Measurements from ENCODE around the gene ACYP2.
"Not testable (repeated sequence)": the region's sequence is repeated elsewhere in the genome, so short reads cannot be mapped to it uniquely, and the experiment has no call there.

Gene ACYP2

DNA sequence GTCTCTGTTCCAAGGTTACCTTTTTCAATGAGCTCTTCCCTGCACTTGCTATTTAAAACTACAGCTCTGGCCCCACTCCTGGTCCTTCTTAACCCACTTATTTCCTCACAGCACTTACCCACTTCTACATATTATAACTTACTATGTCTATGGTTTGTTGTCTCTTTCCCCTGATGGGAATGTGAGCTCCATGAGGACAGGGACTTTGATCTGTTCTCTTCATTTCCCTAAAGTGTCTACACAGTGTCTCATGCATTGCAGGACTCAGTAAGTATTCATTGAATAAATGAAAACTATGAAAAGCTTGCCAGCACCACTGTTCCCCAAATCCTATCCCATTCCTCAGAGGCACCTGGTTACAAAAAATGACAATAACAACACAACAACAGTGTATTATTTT is 18.3 kb upstream of the ACYP2 start:
- DNase-seq (ENCODE audit: low spot score), result no peak

DNA sequence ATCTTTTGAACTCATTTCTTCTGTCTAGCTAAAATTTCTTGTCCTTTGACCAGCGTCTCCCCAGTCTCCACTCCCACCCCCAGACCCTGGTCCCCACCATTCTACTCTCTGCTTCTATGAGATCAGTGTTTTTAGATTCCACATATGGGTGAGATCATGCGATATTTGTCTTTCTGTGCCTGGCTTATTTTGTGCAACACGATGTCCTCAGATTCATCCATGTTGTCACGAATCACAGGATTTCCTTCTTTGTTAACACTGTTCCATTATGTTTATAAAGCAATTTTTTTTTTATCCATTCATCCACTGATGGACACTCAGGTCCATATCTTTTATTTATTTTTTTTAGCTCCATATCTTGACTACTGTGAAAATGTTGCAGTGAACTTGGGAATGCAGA is 16.0 kb upstream of the ACYP2 start:
- no peak for DNase-seq (ENCODE audit: low spot score)

DNA sequence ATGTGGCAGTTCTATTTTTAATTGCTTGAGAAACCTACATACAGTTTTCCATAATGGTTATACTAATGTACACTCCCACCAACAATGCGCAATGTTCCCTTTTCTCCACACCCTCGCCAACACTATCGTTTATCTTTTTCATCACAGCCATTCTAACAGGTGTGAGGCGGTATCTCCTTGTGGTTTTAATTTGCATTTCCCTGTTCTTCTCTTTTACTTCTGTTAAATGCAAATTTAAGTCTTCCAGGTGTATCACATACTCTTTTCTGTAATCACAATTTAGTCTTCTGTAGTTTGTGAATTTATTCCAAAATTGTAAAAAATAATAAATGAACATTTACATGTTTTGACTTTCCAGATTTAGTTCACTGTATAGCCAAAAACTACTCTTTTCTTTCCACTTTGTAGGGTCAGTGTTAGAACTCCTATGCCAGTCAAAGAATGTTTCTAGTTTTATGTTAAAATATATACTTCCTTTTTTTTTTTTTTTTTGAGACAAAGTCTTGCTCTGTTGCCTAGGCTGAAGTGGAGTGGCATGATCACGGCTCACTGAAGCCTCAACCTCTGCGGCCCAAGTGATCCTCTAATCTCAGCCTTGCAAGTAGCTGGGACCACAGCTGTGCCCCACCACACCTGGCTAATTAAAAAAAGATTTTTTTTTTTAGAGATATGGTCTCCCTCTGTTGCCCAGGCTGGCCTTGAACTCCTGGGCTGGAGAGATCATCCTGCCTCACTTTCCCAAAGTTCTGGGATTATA is 15.4 kb upstream of the ACYP2 start:
- no peak for DNase-seq (ENCODE audit: low spot score)

DNA sequence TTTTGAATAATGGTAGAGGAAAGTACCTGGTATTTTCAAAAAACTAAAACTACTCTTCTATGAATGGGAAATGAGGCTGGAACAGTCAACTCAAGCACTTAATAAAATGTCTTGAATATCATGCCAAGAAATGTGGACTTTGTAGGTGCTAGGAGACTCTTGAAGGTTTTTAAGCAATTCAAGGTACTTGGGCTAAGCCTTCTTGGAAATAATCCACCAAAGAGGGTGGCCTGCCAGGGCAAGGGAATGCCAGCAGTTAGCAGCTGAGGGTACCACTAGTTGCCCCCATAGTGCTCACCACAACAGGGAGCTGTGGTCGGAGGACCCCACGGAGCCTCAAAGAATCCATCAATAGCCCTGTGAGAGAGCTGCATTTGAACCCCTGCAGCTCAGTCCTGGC is 14.6 kb upstream of the ACYP2 start:
- DNase-seq (ENCODE audit: low spot score), result no peak

DNA sequence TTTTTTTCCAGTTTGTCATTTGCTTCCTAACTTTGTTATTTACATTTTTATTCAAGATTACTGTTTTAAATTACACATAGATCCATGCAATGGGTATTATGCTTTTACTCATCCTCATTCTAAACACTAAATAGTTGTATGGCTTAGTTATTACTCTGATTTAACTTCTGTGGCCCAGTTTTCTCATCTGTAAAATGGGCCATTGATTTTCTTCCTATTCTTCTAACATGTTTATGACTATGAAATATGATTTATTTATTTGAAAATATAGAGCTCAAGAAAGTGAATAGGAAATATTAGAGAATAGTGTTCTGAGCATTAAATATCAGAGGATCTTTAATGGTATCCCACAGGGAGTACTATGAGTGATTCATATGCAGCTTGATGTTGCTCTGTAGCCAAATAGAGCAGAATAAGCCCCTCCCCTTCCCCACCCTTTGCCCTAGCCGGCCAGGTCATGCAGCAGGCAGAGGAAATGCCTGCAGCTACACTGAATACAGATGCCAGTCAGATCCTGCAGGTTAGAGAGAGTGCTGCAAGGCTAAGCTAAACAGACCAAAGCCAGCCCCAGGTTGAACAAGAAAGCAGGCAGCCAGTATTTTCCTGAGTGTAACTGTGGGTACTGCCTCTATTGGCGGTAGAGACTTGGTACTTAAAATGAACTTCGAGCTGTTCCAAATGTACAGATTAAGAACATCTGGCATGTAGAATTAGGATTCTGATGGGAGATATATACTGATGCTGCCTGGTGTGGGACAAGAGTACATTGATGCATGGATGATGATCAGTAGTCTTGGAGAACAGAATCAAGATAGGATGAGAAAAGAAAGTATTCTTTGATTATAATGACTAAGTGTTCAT is 11.7 kb upstream of the ACYP2 start:
- DNase-seq (ENCODE audit: low spot score), result peak; percentile 24

DNA sequence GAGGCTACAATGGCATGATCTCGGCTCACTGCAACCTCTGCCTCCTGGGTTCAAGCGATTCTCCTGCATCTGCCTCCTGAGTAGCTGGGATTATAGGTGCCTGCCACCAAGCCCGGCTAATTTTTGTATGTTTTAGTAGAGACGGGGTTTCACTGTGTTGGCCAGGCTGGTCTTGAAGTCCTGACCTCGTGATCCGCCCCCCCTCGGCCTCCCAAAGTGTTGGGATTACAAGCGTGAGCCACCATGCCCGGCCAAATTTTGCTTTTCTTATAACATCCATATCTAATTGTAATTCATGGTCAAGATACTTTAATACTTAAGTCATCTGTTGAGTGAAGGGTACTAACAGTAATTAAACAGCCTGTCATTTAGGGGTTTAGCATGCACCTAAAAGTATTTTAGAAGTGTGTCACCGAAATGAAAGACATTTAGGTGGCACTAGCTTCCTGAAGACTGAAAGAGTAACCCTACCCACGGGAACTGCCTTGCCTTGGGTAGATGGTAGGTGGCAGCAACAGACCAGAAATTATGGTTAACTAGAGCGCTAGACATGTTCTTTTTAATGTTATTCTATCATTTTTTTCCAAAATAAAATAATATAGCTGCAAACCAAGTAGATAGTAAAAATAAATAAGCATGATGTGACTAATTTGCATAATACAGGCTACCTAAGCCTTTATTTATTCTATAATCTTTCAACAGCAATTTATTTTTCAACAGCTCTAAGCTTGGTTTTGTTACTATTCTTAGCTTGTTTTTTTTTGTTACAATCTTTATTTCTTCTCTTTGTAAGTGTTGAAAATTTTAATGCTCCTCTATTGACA is 8.6 kb upstream of the ACYP2 start:
- DNase-seq (ENCODE audit: low spot score), result peak; percentile 46

DNA sequence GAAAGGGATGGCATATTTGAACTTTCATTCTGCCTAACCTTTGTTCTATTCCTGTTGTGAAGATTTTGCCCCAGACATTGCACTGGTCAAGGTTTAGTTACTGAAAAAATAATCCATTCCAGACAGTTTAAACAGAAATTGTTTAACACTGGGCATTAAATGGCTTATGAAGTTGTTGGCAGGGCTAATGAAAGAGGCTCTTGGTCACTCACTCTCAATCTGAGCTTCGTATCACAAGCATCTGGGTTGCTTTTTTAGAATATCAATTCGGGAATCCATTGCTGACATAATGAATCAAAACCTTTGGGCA is 8.0 kb upstream of the ACYP2 start:
- DNase-seq (ENCODE audit: low spot score), result no peak

DNA sequence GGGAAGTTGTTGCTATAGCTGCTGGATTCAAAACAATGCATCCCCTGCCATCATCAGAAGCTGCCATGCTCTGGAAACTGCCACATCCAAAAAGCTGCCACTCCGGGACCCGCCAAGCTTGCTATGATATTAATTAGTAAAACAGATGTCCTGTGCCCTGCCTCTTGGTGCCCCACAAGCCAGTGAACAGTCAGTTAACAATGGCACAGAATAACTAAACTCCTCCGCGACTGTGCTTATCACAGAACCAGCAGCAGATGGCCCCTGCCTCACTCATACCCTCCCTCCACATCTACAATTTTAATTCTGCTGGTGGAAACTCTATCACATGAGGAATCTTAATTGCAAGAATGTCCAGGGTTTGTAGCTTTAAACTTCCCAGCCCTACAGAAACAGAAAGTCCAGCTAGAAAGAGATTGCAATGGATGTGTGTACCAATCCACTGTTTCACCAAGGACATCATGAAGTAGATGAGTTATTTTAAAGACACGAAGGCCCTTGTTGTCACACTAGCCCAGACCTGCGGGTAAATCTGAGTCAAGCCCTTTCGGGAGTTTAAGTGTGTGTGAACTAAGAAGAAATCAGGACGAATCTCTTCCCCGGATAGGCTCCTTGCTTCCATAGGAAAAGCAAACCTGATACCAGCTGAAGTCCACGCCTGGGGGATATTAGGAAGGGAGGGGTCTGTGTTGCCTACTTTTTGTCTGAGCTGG is 7.4 kb upstream of the ACYP2 start:
- peak; percentile 37 for DNase-seq (ENCODE audit: low spot score)

DNA sequence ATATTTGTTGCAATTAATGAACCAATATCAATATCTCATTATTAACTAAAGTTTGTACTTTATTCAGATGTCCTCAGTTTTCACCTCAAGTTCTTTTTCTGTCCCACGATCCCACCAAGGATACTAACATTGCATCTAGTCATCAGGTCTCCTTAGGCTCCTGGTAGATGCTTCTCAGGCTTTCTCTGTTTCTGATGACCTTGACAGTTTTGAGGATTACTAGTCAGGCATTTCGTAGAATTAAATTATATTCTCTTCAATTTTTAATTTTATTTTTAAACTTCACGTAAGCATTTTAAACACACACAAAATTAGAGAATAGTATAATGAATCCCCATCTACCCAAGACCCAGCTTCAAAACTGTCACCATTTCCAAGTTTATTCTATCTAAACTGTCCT is 5.6 kb upstream of the ACYP2 start:
- DNase-seq (ENCODE audit: low spot score), result no peak

DNA sequence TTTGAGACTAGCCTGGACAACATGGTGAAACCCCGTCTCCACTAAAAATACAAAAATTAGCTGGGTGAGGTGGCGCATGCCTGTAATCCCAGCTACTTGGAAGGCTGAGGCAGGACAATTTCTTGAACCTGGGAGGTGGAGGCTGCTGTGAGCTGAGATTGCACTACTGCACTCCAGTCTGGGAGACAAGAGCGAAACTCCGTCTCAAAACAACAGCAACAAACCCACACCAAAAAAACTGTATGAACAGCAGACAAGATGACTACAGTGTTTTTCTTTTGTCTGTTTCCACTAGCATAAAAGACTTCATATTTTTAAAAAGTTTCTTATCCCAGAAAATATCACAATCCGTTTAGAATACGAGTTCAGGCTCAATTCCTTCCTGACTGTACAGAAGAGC is 936 bp upstream of the ACYP2 start:
- not testable (repeated sequence) for DNase-seq (ENCODE audit: low spot score)

DNA sequence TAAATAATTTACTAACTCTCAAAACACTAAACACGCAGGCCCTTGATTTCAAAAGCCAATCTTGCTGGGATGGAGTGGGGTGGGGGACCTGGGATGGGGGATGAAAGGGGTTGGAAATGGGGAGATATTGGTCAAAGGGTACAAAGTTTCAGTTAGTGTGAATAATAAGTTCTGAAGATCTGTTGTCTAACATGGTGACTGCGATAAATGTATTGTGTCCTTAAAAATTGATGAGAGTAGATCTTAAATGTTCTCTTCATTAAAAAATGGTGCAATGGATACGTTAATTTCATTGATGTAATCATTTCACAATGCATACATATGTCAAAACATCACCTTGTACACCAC is 505 bp upstream of the ACYP2 start:
- DNase-seq (ENCODE audit: low spot score), result no peak

DNA sequence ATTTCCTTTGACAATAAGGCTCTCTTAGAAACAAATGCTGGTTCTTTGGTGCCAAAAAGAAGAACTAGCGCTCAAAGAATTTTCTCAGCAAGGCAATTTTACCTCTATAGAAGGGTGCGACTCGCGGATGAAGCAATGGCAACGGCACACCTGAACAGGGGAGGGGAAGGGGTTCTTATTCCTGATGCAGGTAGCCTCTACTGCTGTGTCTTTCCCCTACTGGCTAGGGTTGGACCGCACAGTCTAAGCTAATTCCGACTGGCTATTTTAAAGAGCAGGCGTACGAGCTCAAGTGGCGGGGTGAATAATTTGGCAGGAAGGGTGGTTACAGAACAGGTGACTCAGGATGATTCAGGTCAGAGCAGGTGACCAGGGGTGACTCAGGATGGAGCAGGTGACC is 1.2 kb downstream of the ACYP2 start:
- DNase-seq (ENCODE audit: low spot score), result not testable (repeated sequence)

DNA sequence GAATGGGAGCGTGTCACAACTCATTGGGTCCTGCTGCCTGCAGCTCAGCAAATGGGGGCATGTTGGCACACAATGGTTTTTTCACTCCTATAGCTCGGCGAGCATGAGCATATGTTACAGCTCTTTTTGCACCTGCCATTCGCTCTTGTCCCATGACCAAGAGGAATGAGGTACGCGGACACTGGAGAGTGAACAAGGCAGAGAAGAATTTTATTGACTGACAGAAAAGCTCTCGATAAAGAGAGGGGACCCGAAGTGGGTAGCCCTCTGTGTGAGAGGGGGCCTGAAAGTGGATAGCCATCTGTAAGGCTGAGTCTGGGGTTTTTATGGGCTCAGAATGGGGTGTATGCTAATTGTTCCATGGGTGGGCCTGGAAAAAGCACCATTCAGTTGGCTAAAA is 5.5 kb downstream of the ACYP2 start:
- DNase-seq (ENCODE audit: low spot score), result no peak

DNA sequence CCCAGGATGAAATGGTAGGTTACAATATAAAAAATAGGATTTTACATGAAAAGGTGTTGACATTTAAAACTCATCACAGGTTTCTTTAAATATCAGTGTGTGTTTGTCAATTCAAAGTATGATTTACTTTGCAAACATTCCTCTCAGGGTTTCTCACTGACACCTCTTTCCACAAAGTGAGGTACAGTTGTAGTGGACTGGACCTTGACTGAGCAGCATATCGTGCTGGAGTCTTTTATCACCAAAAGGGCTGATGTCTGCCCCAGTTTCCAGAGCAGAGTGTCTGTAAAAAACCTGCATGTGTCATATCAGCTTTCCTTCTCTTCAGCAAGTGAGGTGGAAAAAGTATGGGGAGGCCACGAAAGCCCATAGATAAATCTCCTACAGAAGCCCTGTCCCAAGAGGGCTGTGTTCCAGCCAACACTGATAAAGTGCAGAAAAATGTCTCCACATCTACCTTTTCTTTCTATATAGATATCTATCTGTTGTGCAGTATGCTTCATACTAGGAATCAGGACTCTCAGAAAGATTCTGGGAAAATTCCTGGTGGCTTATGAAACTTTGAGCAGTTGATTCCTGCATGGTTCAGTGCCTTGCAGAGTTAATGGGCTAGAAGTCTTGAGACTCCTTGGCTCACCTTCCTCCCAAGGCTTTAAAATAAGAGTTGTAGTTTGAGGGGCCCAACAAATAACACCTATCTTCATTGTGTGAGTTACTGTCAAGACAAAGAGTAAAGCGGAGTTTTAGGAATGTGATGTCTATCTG is 6.9 kb downstream of the ACYP2 start:
- no peak for DNase-seq (ENCODE audit: low spot score)

DNA sequence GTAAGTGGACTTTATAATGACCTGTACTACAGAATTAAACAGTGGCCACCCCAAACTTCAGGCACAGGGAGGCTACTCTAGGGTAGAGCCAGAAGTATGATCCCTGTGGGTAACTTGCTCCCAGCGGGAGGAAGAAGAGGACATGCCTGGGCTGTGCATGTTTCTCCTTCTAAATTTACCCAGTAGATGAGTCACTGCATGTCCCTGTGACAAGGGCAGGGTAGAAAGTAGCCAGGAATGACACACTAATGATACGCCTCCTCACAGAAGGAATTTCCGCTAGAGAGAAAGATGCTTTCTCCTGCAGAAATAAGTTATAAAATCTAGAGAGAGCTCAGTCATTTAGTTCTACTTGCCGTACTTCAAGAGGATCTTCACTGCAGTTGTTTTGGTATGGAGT is 7.5 kb downstream of the ACYP2 start:
- no peak for DNase-seq (ENCODE audit: low spot score)

DNA sequence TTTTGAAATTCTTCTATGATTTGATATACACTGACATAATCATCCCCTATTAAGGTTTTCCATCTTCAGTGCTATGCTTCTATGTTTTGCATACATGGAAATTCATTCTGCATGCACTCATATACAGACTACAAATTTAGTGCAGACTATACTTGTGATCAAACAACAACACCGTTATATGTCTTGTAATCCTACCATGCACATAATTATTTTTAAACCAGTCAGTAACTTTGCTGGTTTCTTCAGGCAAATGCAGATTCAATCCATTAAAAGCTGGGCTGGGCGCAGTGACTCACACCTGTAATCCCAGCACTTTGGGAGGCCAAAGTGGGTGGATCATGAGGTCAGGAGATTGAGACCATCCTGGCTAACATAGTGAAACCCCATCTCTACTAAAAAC is 11.8 kb downstream of the ACYP2 start:
- DNase-seq (ENCODE audit: low spot score), result not testable (repeated sequence)

DNA sequence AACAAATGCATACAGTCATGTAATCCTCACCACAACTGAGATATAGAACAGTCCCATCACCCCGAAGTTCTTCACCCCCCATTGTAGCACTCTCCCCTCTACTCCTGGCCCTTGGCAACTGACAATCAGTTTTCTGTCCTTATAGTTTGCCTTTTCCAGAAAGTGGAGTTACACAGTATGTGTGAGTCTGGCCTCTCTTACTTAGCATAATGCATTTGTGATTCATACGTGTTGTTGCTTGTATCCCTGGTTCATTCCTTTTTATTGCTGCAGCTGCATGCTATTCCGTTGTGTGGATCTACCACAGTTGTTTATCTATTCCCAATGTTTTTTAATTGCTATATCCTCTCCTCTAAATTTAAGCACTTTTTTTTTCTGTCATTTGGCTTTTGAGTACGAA is 17.6 kb downstream of the ACYP2 start:
- no peak for DNase-seq (ENCODE audit: low spot score)

DNA sequence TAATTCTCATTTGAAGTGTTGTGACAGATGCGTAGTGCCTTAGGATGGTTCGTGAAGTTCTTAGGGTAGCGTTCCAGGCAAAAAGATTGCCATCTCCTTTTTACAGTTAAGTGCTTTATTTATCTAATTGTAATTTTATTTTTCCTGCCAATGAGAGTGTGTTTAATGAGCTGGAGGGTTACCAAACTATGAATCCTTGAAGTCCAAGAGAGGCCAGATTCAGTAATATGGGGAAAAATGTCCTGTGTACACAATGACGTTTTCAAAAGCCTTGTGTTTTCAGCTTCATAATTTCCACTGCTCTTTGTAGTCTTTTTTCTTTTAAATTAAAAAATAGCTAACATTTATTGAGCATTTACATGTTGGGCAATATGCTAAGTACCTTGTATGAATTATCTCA is 23.8 kb downstream of the ACYP2 start:
- DNase-seq (ENCODE audit: low spot score), result no peak

DNA sequence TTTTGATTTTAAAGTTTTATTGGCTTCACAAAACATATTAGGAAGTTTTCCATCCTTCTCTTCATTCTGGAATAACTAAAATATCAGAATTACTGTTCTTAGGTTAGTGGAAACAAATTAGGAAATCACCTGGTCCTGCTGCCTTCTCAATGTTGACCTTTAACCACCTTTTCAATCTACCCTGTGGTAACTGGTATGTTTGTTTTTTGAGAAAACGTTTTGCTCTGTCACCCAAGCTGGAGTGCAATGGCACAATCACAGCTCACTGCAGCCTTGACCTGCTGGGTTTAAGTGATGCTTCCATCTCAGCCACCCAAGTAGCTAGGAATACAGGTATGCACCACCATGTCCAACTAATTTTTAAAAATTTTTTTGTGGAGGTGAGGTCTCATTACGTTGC is 28.4 kb downstream of the ACYP2 start:
- no peak for DNase-seq (ENCODE audit: low spot score)

DNA sequence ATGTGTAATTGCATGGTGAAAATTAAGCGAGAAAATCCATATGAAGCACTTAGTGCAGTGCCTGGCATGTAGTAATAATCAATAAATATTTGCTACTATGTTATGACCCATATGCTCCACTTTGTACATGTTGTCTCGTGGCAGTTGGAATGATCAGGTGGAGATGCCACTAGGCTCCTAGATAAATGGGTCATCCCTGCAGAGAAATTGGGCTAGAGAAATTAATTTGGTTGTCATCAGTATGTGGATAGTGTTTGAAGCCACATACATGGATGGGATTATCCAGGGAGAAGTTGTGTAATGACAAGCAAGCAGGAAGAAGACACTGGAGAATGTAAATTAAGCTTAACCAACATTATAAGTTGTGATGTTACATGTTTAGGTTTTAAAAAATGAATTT is 33.0 kb downstream of the ACYP2 start:
- DNase-seq (ENCODE audit: low spot score), result no peak
